ENCODE measurements around the gene NRG2. TPM values are rescaled to one million over a fixed set of nuclear protein-coding genes. Genes with fewer than 3 reads are reported as not detected.

NRG2 gene
- total and polyA plus RNA-seq, 2 of the 4 experiments (the other 2 are of a cell fraction) = 0.18 TPM; not detected in 1

- H2AK5ac ChIP-seq (ENCODE audit: low read depth, low read length) = no peak overlapping the region
- no peak overlapping the region for H4K91ac ChIP-seq (ENCODE audit: insufficient read depth, low read depth, low read length)
- no peak overlapping the region for H3K9ac ChIP-seq (ENCODE audit: low read depth, low read length)
- DNase-seq = no peak
- no peak overlapping the region for H3K18ac ChIP-seq (ENCODE audit: low read depth, low read length)
- H2BK120ac ChIP-seq (ENCODE audit: low read depth, low read length) = no peak overlapping the region
- no peaks in the 10 kb centered on the region for H4K20me1 ChIP-seq (ENCODE audit: insufficient read depth, low read length)
- peaks cover 82% of the 10 kb centered on the region for H3K27me3 ChIP-seq (ENCODE audit: control insufficient read depth, insufficient read depth, low read length)
- no peaks in the 10 kb centered on the region for H3K79me1 ChIP-seq (ENCODE audit: low read depth in 1 of 2, low read length in 2 of 2)
- H2BK15ac ChIP-seq (ENCODE audit: low read depth, low read length) = no peak overlapping the region
- H4K8ac ChIP-seq (ENCODE audit: low read depth in 2 of 2, low read length in 2 of 2) = no peak overlapping the region
- dilution Hi-C loops (cut with HindIII; ENCODE audit: low sequenced_read_pairs, unreplicated experiment) (no loop called here), intact Hi-C loops (cut with micrococcal nuclease) (no loop called here), in situ Hi-C loops (cut with MboI; ENCODE audit: low sequenced_read_pairs) (no loop called here)
- no peak overlapping the region for H2BK20ac ChIP-seq (ENCODE audit: low read depth, low read length)
- no peaks in the 10 kb centered on the region for H3K36me3 ChIP-seq (ENCODE audit: control insufficient read depth, insufficient read depth, low read length)
- no peak overlapping the region for H3K23ac ChIP-seq (ENCODE audit: low read depth, low read length)
- no peak overlapping the region for H2AK9ac ChIP-seq (replicated peaks; ENCODE audit: low read depth, low read length, poor library complexity)
- no peak overlapping the region for H3K4me3 ChIP-seq (ENCODE audit: insufficient read depth, low read depth, low read length)
- H3K4me2 ChIP-seq (ENCODE audit: low read depth, low read length) = no peak overlapping the region
- POLR2A ChIA-PET (ENCODE audit: unreplicated experiment) = no interaction called here
- 32% methylated on average over 3 of the region's 3 CpGs; no CpG with 5 or more reads in 1 of the 2 experiments for WGBS, 2 experiments (ENCODE audit: extremely low coverage in 2 of 2, insufficient read length in 1 of 2)
- no peaks in the 10 kb centered on the region for H3K9me3 ChIP-seq (ENCODE audit: control insufficient read depth, insufficient read depth, low read length)
- no peak overlapping the region for H3K27ac ChIP-seq (ENCODE audit: insufficient read depth, low read length)
- H3K4ac ChIP-seq (ENCODE audit: low read depth, low read length) = no peak overlapping the region
- H2BK5ac ChIP-seq (ENCODE audit: low read depth, low read length, poor library complexity, severe bottlenecking) = no peak overlapping the region
- H3K14ac ChIP-seq (replicated peaks; ENCODE audit: low read depth, low read length) = no peak overlapping the region
- no peak overlapping the region for H3K56ac ChIP-seq (ENCODE audit: extremely low read depth, insufficient read depth, low read length)
- no peak for TF ChIP-seq MAZ (IDR thresholded peaks at IDR 0.05; ENCODE audit: borderline replicate concordance, low read depth, low read length)
- no peak for TF ChIP-seq RAD21 (IDR thresholded peaks at IDR 0.05; ENCODE audit: low read length)
- TF ChIP-seq BHLHE40 (IDR thresholded peaks at IDR 0.05; ENCODE audit: low read depth, low read length) = no peak
- no peak for TF ChIP-seq SMC3 (IDR thresholded peaks at IDR 0.05; ENCODE audit: low read depth, low read length)
- no peak for TF ChIP-seq CHD1 (IDR thresholded peaks at IDR 0.05; ENCODE audit: low read depth, low read length)
- no peak for TF ChIP-seq USF2 (IDR thresholded peaks at IDR 0.05; ENCODE audit: low read depth, low read length)
- no peak for TF ChIP-seq POLR2A (IDR thresholded peaks at IDR 0.05; ENCODE audit: low read depth, low read length)
- TF ChIP-seq ELK1 (IDR thresholded peaks at IDR 0.05; ENCODE audit: borderline replicate concordance, low read depth, low read length) = no peak
- TF ChIP-seq NFE2L2 (IDR thresholded peaks at IDR 0.05; ENCODE audit: low read depth, low read length) = no peak
- no peak for TF ChIP-seq CEBPB (IDR thresholded peaks at IDR 0.05; ENCODE audit: low read depth, low read length)
- TF ChIP-seq FOS (IDR thresholded peaks at IDR 0.05; ENCODE audit: low read depth, low read length) = no peak
- no peak for TF ChIP-seq MXI1 (IDR thresholded peaks at IDR 0.05; ENCODE audit: borderline replicate concordance, low read depth, low read length)
- no peak for TF ChIP-seq RCOR1 (IDR thresholded peaks at IDR 0.05; ENCODE audit: insufficient replicate concordance, low read length)
- TF ChIP-seq MAFK (IDR thresholded peaks at IDR 0.05; ENCODE audit: low read depth, low read length) = no peak
- peaks cover 7% of the 10 kb centered on the region; the same call in 1 of the 2 replicates for H3K4me1 ChIP-seq (ENCODE audit: control insufficient read depth, insufficient read depth, low read length)
- BruUV-seq (replicated peaks) = no TSS peak
- no peak overlapping the region for H4K5ac ChIP-seq (ENCODE audit: low read depth, low read length)
- CTCF ChIA-PET = no interaction called here
- ATAC-seq (ENCODE audit: low read depth) = no peak
- H3K9me1 ChIP-seq (ENCODE audit: insufficient read depth, low read length) = no peaks in the 10 kb centered on the region
- H2AFZ ChIP-seq (replicated peaks; ENCODE audit: low read length, poor library complexity) = no peak overlapping the region
These were observed 159.0 kb downstream of the NRG2 start for GRCh38 chr5:139884144-139884543.

Data from IMR-90 (cell line).